DOHH2 (cell line): ENCODE measurements around the gene RECQL.

Experiments used
- EZH2phosphoT487 ChIP-seq: fragments of 200-600 bp; sonication (generic); IDR thresholded peaks from 2 replicates; pipeline ENCODE4 v1.6.1; 2017; ENCODE audit warnings: borderline replicate concordance, mild to moderate bottlenecking, antibody characterized with exemption, low read length, moderate library complexity, mixed read lengths
- TF ChIP-seq, protein P1 (sequence below): fragments of 200-600 bp; sonication (generic); IDR thresholded peaks from one replicate; pipeline ENCODE4 v1.5.1; 2014; ENCODE audit warnings: antibody characterized with exemption, mild to moderate bottlenecking, low read depth, low read length; ENCODE audit not compliant: poor library complexity, severe bottlenecking

DNA sequence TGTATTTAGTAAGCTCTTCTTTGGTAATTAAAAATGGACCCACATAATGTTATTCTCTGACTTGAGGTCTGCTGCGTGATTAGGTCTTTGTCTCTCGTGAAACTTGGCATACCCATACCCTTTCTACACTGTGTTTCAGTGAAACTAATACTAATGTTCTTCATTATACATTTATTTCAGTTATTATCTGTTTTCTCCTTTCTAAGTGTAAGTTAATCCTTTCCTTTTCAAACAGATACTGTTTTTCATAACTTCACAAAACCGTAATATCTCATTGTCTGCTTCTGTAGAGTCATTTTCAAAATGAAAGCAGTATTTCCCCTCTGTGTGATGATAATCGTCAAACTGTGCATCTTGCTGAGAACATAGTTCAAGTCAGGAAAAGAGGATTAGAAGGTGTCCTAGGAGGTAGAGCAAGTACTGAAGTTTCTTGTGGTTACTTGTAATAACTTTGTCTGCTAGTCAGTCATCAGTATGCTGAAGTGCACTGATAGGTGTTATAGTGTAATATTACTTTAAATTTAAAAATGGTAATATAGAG is 48.1 kb downstream of the RECQL start:
- TF ChIP-seq EZH2phosphoT487 = no peak
- TF ChIP-seq, protein P1, sequence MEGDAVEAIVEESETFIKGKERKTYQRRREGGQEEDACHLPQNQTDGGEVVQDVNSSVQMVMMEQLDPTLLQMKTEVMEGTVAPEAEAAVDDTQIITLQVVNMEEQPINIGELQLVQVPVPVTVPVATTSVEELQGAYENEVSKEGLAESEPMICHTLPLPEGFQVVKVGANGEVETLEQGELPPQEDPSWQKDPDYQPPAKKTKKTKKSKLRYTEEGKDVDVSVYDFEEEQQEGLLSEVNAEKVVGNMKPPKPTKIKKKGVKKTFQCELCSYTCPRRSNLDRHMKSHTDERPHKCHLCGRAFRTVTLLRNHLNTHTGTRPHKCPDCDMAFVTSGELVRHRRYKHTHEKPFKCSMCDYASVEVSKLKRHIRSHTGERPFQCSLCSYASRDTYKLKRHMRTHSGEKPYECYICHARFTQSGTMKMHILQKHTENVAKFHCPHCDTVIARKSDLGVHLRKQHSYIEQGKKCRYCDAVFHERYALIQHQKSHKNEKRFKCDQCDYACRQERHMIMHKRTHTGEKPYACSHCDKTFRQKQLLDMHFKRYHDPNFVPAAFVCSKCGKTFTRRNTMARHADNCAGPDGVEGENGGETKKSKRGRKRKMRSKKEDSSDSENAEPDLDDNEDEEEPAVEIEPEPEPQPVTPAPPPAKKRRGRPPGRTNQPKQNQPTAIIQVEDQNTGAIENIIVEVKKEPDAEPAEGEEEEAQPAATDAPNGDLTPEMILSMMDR = no peak
